Hippocampal formation (tissue), 2 donors: ENCODE results near the gene PCDHGB2.
A peak's percentile ranks its signal among the peaks of the same experiment; 100 is the strongest.
"Not testable (repeated sequence)": the region's sequence is repeated elsewhere in the genome, so short reads cannot be mapped to it uniquely, and the experiment has no call there.

Experiments
- DNase-seq, 2 donors: peaks; one replicate each; lab custom pipeline; 2025; lab: John Stamatoyannopoulos, UW

The PCDHGB2 gene

GRCh38 chr5:141359790-141360426, at the start of gene PCDHGB2:
Gene PCDHGB2 (plus strand): TSS chr5:141359994. CDS start chr5:141360136, 142 bp downstream.
- DNase-seq, result no peak

GRCh38 chr5:141313711-141314110, 46.1 kb upstream of the PCDHGB2 start:
- no peak for DNase-seq

GRCh38 chr5:141316963-141317362, 42.8 kb upstream of the PCDHGB2 start:
- not testable (repeated sequence) for DNase-seq

GRCh38 chr5:141319202-141319601, 40.6 kb upstream of the PCDHGB2 start:
- no peak for DNase-seq

- DNase-seq, result no peak
These were observed 40.1 kb upstream of the PCDHGB2 start for GRCh38 chr5:141319699-141320098.

GRCh38 chr5:141320225-141321169, 39.3 kb upstream of the PCDHGB2 start, which contains the start of gene TAF7:
Gene TAF7 (minus strand): TSS chr5:141320784. CDS start chr5:141320044, 740 bp downstream.
- DNase-seq, result peak; percentile 84 to 86

GRCh38 chr5:141322261-141322660, 37.5 kb upstream of the PCDHGB2 start:
- no peak for DNase-seq

GRCh38 chr5:141326088-141326854, 33.5 kb upstream of the PCDHGB2 start:
- peak; percentile 57 to 66 for DNase-seq

GRCh38 chr5:141328231-141328630, 31.6 kb upstream of the PCDHGB2 start:
- DNase-seq, result no peak

GRCh38 chr5:141330299-141331080, 29.3 kb upstream of the PCDHGB2 start, which contains the start of gene PCDHGA1:
Gene PCDHGA1 (plus strand): TSS chr5:141330514.
- no peak for DNase-seq

- DNase-seq, result not testable (repeated sequence)
These were observed 27.2 kb upstream of the PCDHGB2 start for GRCh38 chr5:141332571-141332970.

- DNase-seq, result no peak
These were observed 21.1 kb upstream of the PCDHGB2 start, which contains the start of gene PCDHGA2 for GRCh38 chr5:141338538-141339306. Gene PCDHGA2 (plus strand): TSS chr5:141338760.

- DNase-seq, result not testable (repeated sequence)
These were observed 18.9 kb upstream of the PCDHGB2 start for GRCh38 chr5:141340781-141341354.

GRCh38 chr5:141342773-141343172, 17.0 kb upstream of the PCDHGB2 start:
- DNase-seq, result no peak

GRCh38 chr5:141343242-141343952, 16.4 kb upstream of the PCDHGB2 start, which contains the start of gene PCDHGA3:
Gene PCDHGA3 (plus strand): TSS chr5:141343829. CDS start chr5:141344034, 205 bp downstream.
- DNase-seq, result no peak

GRCh38 chr5:141343953-141344463, 15.8 kb upstream of the PCDHGB2 start:
- no peak for DNase-seq

- DNase-seq, result no peak
These were observed 14.5 kb upstream of the PCDHGB2 start for GRCh38 chr5:141345327-141345726.

- not testable (repeated sequence) for DNase-seq
These were observed 13.8 kb upstream of the PCDHGB2 start for GRCh38 chr5:141346017-141346416.
